HS-27A (cell line): ENCODE measurements around the gene TTC34.

Experiments
- DNase-seq: peaks from one replicate; pipeline ENCODE4 v3.0.0-alpha.2; 2012; ENCODE audit warnings: low read depth, missing footprints

TTC34 gene

GRCh38 chr1:2830761-2831425 lies 29.4 kb upstream of the TTC34 start:
- DNase-seq, result no peak

GRCh38 chr1:2829846-2830615 lies 28.5 kb upstream of the TTC34 start:
- no peak for DNase-seq

GRCh38 chr1:2828586-2829250 lies 27.2 kb upstream of the TTC34 start:
- DNase-seq, result no peak

DNA sequence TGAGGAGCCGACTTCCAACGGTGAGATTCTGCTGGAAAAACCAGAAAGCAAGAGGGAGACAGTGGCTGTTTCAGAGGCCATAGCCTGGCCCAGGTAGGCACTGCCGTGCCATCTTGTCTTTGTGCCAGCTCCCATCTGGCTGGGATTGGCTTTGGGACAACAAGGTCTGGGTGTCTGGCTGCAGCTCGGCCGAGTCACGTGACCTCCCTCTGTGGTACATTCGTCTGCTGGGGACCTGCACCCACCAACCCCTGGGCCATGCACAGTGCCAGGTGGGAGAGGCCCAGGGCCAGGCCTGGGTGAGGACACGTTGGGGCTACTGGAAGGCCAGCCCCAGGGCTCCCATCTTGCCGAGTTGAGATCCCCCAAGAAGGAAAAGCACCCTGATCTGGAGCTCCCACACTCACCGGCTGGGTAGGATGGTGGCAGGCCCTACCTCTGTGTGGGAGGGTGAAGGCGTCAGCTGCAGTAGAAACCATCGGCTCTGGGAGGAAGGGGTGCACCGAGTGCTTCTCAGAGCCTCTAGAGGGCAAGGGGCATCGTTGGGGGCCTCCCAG lies 25.3 kb upstream of the TTC34 start:
- no peak for DNase-seq

GRCh38 chr1:2826316-2826715 lies 24.8 kb upstream of the TTC34 start:
- DNase-seq, result no peak

DNA sequence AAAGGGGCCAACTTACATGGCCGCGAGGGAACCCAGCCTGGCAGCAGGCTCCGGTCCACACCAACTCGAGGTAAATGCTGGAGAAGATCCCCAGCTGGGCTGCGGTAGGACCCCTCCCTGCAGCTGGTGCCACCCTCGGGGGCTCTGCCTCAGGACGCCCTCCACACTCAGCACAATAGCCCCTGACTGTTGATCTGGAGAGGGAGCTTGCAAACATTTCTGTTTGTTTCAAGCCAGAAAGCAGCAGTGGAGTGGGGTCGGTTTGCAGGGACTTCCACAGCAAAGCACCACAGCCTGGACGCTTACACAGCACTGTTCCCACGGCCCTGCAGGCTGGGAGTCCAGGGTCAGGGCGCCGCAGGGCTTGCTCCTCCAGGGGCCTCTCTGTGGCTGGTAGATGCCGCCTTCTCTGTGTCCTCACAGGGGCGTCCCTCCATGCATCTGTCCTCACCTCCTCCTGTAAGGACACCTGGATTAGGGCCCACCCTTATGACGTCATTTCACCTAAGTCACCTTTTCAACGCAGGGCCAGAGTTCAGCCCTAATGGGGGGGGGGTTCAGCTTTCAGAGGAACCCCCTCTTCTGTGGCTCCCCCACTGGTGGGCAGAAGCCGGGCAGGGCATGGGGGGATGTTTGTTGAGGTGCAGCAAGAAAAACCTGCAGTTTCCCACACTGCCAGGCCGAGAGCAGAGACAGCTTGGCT lies 24.1 kb upstream of the TTC34 start:
- DNase-seq, result no peak

GRCh38 chr1:2824999-2825398 lies 23.5 kb upstream of the TTC34 start:
- DNase-seq, result no peak

GRCh38 chr1:2823921-2824610 lies 22.6 kb upstream of the TTC34 start:
- DNase-seq, result no peak

DNA sequence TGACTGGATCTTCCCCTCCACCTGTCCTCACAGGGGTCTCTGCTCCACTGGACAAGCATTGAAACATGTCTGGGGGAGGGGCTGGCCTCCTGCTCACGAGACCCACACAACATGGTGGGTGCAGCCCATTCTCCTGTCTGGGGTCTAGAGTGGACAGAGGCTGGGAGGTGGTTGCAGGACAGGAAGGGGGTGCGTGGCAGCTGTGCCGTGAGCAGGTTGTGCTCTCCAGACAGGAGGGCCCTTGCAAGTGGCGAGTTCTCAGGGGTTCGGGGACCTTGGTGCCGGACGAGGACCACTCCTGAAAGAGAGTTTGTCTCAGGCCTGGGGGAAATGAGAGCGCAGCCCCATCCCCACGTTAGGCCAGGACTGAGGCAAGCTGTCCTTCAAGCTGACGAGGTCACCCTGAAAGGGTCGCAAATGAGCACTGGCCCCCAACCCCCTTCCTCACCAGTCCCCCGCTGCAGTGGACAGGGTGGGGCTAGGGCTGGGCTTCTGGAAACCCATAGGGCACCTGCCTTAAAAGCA lies 21.2 kb upstream of the TTC34 start:
- DNase-seq, result no peak

DNA sequence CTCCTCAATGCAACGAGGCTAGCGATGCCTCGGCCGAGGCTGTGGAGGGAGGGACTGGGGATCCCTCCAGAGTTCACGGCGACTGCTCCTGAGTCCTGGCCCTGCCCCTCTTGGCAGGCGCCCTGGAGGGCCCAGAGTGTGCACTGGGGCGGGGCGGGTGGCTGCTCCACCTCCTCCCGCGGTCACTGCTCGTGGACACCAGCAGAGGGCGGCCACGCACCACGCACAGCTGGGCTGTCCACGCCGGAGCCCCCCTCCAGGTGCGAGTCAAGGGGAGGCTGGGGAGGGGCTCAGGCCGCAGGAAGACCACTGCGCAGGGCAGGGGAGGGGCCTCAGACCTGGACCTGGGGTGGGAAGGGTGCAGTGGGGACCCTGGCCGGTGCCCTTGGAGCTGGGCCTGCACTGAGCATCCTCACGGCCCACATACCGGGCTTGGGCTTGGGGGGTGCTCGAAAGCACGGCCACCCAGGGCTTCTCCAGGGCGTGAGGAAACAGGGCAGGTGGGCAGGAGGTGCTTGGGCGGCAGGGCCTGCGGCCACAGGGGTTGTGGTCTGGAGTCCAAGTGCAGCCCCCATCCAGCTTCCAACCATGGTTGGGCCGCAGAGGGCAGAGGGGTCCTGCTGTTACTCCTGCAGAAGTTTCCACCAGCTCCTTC lies 20.6 kb upstream of the TTC34 start:
- DNase-seq, result no peak

DNA sequence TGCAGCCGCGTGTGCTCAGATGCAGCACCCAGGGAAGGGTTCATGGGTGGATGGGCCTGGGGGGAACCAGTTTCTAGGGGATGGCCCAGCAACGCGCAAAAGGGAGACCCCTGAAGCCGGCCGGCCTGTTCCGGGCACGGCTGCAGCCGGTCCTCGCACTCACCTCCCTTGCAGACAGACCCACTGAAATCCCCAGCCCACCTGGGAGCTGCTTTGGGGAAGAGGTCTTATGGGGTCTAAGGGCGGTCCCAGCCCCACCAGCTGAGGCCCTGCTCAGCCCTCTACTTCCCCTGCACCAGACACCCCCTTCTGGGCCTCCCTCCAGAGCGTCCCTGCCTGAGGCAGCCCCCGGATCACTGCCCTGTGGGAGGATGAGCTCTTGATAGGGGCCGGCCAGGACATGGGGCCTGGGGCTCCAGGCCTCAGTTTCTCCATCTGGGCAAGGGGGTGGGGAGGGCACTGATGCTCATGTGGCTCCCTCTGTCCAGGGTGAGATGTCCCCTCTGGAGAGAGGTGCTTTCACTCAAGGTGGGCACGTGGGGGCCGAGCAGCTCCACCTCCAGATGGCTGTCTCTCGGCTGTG lies 20.0 kb upstream of the TTC34 start:
- DNase-seq, result no peak

DNA sequence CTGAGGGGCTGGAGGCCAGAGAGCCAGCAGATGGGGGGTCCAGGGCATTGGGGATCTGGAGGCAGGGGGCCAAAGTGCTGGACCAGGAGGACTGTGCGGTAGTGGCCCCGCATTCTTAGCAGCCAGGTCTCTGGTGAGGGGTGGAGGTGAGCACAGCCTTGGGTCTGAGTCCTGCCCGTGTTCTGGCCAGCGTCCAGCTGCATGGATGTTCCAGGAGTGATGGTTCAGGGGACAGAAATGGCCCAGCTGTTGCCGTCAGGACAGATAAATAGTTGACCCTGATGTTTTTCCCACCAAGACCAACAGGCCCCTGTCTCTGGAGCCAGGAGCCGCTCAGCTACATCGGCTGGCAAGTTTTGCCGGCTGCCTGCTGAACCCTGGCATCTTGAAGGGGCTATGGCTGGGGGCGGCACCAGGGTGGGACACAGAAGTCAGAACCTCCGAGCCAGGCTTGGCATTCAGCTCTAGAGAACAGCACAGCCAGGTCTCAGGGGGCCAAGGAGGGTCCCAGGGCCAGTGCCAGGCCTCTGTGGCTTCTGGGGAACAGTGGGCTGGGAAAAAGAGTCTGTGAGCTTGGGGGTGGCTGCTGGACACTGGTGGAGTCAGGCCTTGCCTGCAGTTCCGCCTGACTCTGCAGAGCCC lies 19.4 kb upstream of the TTC34 start:
- no peak for DNase-seq

DNA sequence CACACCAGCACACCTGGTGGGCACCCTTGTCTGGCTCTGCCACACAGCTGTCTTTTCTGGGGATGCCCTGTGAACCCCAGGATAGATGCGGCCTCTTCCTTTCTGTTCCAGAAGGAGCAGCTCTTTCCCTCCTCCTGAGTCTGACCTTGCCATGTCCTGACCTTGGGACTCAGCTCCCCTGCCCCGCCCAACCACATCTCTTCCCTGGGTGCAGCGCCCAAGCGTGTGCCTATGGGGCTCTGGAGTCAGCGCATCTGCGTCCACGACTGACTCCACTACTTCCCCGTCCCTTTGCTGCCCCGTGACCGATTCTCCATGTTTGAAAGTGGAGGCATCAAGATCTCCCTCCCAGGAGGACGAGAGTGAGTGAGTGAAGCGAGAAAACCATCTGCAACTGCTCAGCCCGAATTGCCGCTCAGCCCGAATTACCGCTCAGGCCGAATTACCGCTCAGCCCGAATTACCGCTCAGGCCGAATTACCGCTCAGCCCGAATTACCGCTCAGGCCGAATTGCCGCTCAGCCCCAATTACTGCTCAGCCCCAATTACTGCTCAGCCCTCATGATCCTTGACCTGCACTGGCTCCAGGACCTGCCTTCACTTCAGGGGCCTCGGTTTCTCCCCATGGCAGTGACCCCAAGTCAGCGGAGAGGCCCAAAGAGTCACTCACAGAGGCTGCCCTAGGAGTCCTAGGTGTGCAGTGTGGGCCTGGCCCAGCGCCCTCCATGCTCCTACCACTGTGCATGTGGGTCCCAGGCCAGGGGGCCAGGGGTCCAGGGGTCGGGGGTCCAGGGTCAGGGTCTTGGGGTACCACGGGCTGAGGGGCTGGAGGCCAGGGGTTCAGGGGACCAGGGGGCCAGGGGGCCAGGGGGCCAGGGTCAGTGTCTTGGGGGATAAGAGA lies 18.6 kb upstream of the TTC34 start:
- DNase-seq, result no peak

DNA sequence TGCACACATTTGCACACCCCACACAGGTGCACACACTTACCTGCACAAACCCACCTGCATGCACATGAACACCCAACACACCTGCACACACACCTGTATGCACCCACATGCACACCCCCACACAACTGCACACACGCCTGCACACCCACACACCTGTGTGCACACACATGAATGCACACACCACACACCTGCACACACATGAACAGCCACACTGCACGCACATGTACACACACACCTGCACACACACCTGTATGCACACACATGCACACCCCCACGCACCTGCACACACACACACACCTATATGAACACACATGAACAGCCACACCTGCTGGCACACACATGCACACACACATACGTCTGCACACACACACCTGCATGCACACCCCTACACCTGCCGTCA lies 17.9 kb upstream of the TTC34 start:
- DNase-seq, result no peak

- no peak for DNase-seq
Measured at GRCh38 chr1:2817784-2818564, 16.5 kb upstream of the TTC34 start.

- DNase-seq, result no peak
Measured at GRCh38 chr1:2816786-2817185, 15.3 kb upstream of the TTC34 start.

GRCh38 chr1:2815551-2815950 lies 14.1 kb upstream of the TTC34 start:
- no peak for DNase-seq

- no peak for DNase-seq
Measured at GRCh38 chr1:2814511-2815075, 13.1 kb upstream of the TTC34 start.
